Ascending aorta (tissue), 2 donors: ENCODE results near the gene ARHGAP28. TPM values are rescaled to one million over a fixed set of nuclear protein-coding genes. Genes with fewer than 3 reads are reported as not detected.

Experiments used
- DNase-seq, 2 donors: peaks; one replicate each; pipeline ENCODE4 v3.0.0-alpha.2; 2019; ENCODE audit warnings: low spot score in 2 of 2
- H3K27ac ChIP-seq, 2 donors: fragments of 200-600 bp; sonication (generic); one replicate each; pipeline ENCODE4 v1.5.1; 2016 to 2017; ENCODE audit warnings: mild to moderate bottlenecking in 1 of 2
- H3K27me3 ChIP-seq: fragments of 200-600 bp; sonication (generic); one replicate; pipeline ENCODE4 v1.5.1; 2017
- H3K36me3 ChIP-seq, 2 donors: fragments of 200-600 bp; sonication (generic); one replicate each; pipeline ENCODE4 v1.5.1; 2016
- H3K4me1 ChIP-seq, 2 donors: fragments of 200-600 bp; sonication (generic); one replicate each; pipeline ENCODE4 v1.5.1; 2016 to 2017; ENCODE audit warnings: mild to moderate bottlenecking in 1 of 2
- H3K4me3 ChIP-seq, 2 donors: fragments of 200-600 bp; sonication (generic); one replicate each; pipeline ENCODE4 v1.5.1; 2016 to 2017; ENCODE audit warnings: mild to moderate bottlenecking in 1 of 2
- H3K9me3 ChIP-seq, 2 donors: fragments of 200-600 bp; sonication (generic); one replicate each; pipeline ENCODE4 v1.5.1; 2016
- intact Hi-C: fragments of 100-400 bp; cut with DNase I; formaldehyde crosslinking; loops from one replicate; pipeline ENCODE4 v1.15.1; 2023
- total RNA-seq: library from RNA; depleted of rRNA; stranded (reverse); fragments of >200 nt; gene quantifications from one replicate; pipeline ENCODE4 v1.1.0, GENCODE V29; 2016
- TF ChIP-seq, protein P1 (sequence below), 3 experiments: fragments of 200-600 bp in 2 of 3; fragments of 450-650 bp in 1 of 3; sonication (generic) in 2 of 3; IDR thresholded peaks; one replicate each; pipeline ENCODE4 v1.5.1; 2016 to 2019; ENCODE audit warnings: antibody characterized with exemption in 3 of 3, mild to moderate bottlenecking in 1 of 3, moderate library complexity in 1 of 3

The ARHGAP28 gene
- total RNA-seq, 1 donor from 2014 or later = 0.85 TPM

DNA sequence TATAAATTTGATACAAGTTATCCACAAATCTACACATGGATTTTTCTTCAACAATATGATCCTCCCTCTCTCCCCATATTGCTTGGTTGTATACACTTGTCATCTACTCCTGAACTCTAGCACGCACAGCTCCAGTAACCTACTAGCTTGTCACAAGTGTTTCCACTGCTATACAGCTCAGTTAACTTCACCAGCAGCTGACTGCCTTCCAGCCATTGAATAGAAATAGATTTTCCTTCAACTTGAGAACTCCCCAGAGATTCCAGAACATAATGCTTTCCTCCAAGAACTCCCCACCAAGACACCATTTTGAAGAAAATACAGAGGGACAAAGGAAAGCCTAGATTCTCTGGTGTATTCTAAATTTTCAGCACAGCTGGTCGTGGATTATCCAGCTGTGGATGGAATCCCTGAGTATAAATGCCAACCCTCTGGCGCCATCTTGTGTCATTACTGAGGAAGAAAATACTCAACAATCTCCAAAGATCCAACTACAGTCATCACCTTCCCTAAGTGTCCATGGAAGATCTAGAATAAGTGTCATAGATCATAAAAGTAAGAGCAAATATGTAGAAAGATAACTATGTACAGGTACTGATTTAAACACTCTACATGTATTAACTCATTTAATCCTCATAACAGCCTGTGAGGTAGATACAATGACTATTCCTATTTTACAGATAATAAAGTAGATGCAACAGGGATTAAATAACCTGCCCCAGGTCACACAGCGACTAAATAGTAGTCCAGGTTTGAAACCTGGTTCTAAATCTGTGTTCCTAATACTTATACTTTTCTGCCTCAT lies 156.7 kb downstream of the ARHGAP28 start:
- no peaks in the 10 kb centered on the region for H3K9me3 ChIP-seq
- DNase-seq = no peak
- no peaks in the 10 kb centered on the region for H3K36me3 ChIP-seq
- no peak overlapping the region for H3K4me3 ChIP-seq
- H3K27me3 ChIP-seq = no peaks in the 10 kb centered on the region
- TF ChIP-seq, protein P1, sequence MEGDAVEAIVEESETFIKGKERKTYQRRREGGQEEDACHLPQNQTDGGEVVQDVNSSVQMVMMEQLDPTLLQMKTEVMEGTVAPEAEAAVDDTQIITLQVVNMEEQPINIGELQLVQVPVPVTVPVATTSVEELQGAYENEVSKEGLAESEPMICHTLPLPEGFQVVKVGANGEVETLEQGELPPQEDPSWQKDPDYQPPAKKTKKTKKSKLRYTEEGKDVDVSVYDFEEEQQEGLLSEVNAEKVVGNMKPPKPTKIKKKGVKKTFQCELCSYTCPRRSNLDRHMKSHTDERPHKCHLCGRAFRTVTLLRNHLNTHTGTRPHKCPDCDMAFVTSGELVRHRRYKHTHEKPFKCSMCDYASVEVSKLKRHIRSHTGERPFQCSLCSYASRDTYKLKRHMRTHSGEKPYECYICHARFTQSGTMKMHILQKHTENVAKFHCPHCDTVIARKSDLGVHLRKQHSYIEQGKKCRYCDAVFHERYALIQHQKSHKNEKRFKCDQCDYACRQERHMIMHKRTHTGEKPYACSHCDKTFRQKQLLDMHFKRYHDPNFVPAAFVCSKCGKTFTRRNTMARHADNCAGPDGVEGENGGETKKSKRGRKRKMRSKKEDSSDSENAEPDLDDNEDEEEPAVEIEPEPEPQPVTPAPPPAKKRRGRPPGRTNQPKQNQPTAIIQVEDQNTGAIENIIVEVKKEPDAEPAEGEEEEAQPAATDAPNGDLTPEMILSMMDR (IDR thresholded peaks at IDR 0.05) = peak; percentile 27 to 56 (median 37)
- intact Hi-C loops = loop anchor here (5.0 to 10.0 kb wide), 2 partner anchors 341 to 1009 kb away; no protein-coding TSS in a partner anchor
- H3K4me1 ChIP-seq = no peaks in the 10 kb centered on the region
- H3K27ac ChIP-seq = no peak overlapping the region

- no peaks in the 10 kb centered on the region for H3K27me3 ChIP-seq
- no peaks in the 10 kb centered on the region for H3K4me1 ChIP-seq
- H3K27ac ChIP-seq = no peak overlapping the region
- no peaks in the 10 kb centered on the region for H3K9me3 ChIP-seq
- no peaks in the 10 kb centered on the region for H3K36me3 ChIP-seq
- DNase-seq = no peak
- intact Hi-C loops = loop anchor here (5.0 to 10.0 kb wide), 2 partner anchors 342 to 1010 kb away; no protein-coding TSS in a partner anchor
- TF ChIP-seq, protein P1 (IDR thresholded peaks at IDR 0.05) = no peak
- H3K4me3 ChIP-seq = no peak overlapping the region
These were observed 157.3 kb downstream of the ARHGAP28 start for GRCh38 chr18:6886797-6887330.

DNA sequence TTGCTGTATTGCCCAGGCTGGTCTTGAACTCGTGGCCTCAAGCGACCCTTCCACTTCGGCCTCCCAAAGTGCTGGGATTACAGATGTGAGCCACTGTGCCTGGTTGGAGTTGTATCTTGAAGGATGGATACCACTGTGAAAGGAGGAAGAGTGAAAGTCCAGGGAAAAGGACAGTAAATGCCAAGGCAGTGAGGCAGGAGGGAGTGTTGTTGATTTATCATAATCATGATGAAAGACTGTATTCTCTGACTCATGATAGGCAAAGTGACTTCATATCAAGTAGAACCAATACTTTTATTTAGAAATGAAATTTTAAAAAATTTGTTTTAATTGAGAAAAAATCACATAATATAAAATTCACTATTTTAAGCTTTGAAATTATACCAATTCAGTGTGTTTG lies 162.3 kb downstream of the ARHGAP28 start:
- DNase-seq = no peak
- H3K9me3 ChIP-seq = no peaks in the 10 kb centered on the region
- H3K27me3 ChIP-seq = no peaks in the 10 kb centered on the region
- no peak overlapping the region for H3K4me3 ChIP-seq
- TF ChIP-seq, protein P1 (IDR thresholded peaks at IDR 0.05) = no peak
- intact Hi-C loops = no loop called here
- no peaks in the 10 kb centered on the region for H3K4me1 ChIP-seq
- no peak overlapping the region for H3K27ac ChIP-seq
- no peaks in the 10 kb centered on the region for H3K36me3 ChIP-seq

GRCh38 chr18:6901286-6901926 lies 171.9 kb downstream of the ARHGAP28 start:
- intact Hi-C loops = no loop called here
- no peak overlapping the region for H3K27ac ChIP-seq
- no peaks in the 10 kb centered on the region for H3K4me1 ChIP-seq

DNA sequence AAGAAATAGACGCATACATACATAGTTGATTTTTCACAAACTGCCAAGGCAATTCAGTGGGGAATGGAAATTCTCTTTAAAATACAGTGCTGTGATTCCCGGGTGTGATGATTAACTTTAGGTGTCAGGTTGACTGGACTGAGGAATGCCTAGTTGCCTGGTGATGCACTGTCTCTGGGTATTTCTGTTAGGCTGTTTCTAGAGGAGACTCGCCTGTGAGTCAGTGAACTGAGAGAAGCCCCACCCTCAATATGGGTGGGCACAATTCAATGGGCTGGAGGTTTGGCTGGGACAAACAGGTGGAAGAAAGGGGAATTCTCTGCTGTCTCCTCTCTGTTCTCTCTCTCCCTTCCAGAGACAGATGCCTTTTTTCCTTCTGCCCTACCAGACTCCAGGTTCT lies 187.6 kb downstream of the ARHGAP28 start:
- no peak for DNase-seq
- Histone ChIP-seq H3K27ac (no peak overlapping the region), H3K4me3 (no peak overlapping the region), H3K36me3 (no peaks in the 10 kb centered on the region), H3K4me1 (no peaks in the 10 kb centered on the region), H3K27me3 (no peaks in the 10 kb centered on the region), H3K9me3 (no peaks in the 10 kb centered on the region)
- intact Hi-C loops = no loop called here
- TF ChIP-seq, protein P1 (IDR thresholded peaks at IDR 0.05) = no peak

More at GRCh38 chr18:6901286-6901926, 171.9 kb downstream of the ARHGAP28 start:
- H3K27me3 ChIP-seq = no peaks in the 10 kb centered on the region
- H3K9me3 ChIP-seq = peaks cover 5 to 11% of the 10 kb centered on the region in 2 donors
- no peaks in the 10 kb centered on the region for H3K36me3 ChIP-seq
- H3K4me3 ChIP-seq = no peak overlapping the region
- TF ChIP-seq, protein P1 (IDR thresholded peaks at IDR 0.05) = no peak
- DNase-seq = no peak
